Measurements from ENCODE around the gene PSEN1.

The PSEN1 gene

GRCh38 chr14:73136387-73137225, at the start of gene PSEN1:
Gene PSEN1 (plus strand): TSS chr14:73136507. CDS start chr14:73148020, 11,513 bp downstream.
- peak; percentile 91 for DNase-seq

GRCh38 chr14:73091044-73091443, 45.3 kb upstream of the PSEN1 start:
- no peak for DNase-seq

- no peak for DNase-seq
Observed at GRCh38 chr14:73097421-73097820, 38.9 kb upstream of the PSEN1 start.

DNA sequence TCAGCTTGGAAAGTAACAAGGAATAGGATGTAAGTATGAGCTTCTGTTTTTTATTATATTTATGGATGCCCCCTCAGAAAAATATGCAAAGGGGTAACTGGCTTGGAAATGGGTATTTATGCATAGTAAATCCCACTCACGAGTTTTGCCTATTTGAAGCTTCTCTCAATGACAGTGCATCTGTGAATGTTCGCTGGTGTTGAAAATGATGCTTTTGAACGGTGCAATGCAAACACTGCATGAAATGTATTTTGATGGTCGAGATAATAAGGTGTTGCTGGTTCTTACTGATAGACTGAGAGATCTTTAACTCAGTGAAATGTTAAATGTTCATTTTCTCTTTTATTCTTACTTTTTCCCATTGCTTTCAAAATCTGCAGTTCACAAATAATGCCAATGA, 36.0 kb upstream of the PSEN1 start:
- no peak for DNase-seq

GRCh38 chr14:73102806-73103497, 33.4 kb upstream of the PSEN1 start:
- DNase-seq, result no peak

- DNase-seq, result no peak
Observed at GRCh38 chr14:73105050-73105449, 31.3 kb upstream of the PSEN1 start.

DNA sequence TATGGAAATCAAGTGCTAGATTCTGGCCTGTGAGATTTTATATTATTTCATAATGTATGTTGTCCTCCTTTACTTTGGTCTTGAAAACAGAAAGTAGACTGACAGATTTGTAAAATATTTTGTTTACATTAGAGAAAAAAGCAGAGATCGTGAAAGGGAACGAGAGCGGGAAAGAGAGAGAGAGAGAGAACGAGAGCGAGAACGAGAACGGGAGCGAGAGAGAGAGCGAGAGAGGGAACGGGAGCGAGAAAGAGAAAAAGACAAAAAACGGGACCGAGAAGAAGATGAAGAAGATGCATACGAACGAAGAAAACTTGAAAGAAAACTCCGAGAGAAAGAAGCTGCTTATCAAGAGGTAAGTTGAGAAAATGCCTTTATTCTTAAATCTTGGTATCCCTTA, 30.6 kb upstream of the PSEN1 start:
- no peak for DNase-seq

DNA sequence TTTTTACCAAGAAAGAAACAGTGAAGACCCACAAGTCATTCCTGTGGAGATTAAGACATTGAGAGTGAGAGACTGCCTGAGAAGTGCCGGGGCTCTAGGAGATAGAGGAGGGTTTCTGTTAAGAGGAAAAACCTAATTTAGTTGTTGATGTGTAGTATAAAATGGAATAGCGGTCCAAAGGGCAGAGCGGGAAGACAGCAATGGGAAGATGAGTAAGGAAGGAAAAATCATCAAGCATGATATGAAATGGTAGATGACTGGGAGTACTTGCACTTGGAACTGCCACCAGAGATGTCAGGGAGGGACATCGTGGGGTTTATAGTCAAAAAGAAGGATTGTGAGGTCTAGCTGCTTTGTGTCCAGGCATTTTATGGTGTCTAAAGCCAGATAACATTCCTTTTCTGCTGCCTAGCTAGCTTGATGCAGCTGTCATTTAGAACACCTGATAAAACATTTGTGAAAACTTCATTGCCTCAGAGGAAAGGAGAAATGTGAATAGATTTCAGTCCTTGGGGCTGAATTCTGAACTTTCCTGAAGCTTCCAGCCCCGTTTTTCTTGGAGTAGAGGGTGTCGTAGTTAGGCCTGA, 20.1 kb upstream of the PSEN1 start:
- DNase-seq, result no peak

DNA sequence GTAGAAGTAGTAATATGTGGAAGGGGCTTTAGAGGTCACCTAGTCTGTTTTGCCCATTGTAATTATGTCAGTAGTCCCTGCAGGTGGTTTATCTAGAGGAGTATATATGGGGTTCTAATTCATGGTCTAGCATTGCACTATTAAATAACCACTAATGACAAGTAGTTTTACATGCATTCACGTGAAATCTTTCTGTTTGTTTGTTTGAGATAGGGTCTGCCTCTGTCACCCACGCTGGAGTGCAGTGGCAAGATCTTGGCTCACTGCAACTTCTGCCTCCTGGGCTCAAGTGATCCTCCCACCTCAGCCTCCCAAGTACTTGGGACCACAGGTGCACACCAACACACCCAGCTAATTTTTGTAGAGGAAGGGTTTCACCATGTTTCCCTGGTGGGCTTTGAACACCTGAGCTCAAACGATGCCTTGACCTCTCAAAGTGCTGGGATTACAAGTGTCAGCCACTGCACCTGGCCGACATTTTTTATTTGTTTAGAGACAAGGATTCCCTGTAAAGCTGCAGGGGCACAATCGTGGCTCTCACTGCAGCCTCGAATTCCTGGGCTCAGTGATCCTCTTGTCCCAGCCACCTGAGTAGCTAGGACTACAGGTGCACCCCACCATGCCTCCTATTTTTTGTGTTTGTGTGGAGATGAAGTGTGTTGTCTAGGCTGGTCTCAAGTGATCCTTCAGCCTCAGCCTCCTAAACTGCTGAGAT, 12.0 kb upstream of the PSEN1 start:
- DNase-seq, result no peak

GRCh38 chr14:73125169-73125588, 11.1 kb upstream of the PSEN1 start:
- DNase-seq, result peak; percentile 5

DNA sequence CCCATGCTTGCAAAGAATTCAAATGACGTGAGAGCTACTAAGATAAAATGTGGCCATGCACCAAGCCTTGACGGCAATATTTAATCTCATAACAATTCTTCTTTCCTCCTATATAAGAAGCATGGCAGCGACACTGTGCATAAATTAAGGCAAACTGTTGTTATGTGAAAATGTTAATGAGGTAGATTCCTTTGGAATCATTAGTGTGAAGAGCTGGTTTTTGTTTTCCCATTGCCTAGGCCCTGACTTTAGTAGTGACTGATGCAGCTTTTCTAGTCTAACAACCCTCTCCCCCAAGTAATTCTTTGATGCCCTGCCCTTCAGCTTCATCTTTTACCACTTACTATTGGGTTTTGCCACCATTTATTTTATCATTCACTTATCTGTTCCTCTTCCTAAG, 10.6 kb upstream of the PSEN1 start:
- no peak for DNase-seq

DNA sequence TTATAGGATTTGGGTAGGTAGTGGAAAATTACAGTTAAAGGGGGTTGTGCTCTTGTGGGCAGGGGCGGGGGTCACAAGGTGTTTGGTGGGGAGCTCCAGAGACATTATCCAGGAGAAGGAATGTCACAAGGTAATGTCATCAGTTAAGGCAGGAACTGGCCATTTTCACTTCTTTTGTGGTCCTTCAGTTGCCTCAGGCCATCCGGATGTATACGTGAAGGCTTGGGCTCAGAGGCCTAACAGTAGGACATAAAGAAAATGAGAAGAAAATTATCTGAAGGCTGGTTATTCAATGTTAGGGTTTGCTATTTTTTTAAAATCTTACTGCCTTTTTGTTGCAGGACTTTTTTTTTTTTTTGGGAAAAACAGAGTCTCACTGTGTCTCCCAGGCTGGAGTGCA, 2.5 kb upstream of the PSEN1 start:
- no peak for DNase-seq

- no peak for DNase-seq
Observed at GRCh38 chr14:73136085-73136386, 271 bp upstream of the PSEN1 start.

GRCh38 chr14:73140811-73141323, 4.6 kb downstream of the PSEN1 start:
- no peak for DNase-seq

DNA sequence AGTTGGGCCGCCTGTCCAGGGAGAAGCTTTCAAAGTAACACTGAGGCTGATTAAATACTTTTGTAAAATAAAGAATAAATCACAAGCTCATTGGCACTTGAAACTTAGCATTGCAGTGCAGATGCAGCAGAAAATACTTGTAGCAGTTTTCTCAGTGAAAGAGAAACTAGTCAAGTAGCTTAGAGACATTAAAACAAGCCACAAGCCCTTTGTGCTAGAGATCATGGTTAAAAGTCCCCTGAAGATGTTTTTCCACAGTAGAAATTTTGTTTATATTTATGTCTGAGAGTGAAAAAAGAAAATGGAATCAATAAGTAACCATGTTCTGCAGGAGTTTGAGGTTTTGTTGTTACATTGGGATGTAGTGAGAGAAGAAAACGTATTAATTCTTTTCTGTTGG, 5.9 kb downstream of the PSEN1 start:
- no peak for DNase-seq

GRCh38 chr14:73143003-73143402, 6.7 kb downstream of the PSEN1 start:
- no peak for DNase-seq

DNA sequence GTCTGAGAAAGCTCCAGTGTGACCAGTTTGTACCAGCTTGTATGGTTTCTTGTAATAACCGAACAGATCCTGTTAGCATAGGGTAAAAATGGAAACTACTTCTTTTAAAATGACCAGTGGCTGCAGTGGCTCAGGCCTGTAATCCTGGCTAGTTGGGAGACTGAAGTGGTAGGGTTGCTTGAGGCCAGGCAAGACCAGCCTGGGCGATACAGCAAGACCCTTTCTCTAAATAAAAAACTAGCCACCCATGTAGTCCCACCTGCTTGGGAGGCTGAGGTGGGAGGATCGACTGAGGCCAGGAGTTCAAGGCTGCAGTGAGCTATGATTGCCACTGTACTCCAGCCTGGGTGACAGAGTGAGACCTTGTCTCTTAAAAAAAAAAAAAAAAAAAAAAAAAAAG, 7.3 kb downstream of the PSEN1 start:
- DNase-seq, result no peak

DNA sequence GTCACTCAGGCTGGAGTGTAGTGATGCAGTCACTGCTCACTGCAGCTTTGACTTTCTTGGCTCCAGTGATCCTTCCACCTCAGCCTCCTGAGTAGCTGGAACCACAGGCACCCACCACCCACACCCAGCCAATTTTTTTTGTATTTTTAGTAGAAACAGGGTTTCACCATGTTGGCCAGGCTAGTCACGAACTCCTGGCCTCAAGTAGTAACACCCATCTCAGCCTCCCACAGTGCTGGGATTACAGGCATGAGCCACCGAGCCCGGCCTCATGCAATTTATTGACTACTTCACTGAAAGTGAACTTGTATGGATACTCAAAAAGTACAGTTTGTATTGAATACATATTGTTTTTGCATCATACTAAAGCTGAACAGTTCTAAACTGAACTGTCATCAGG, 9.1 kb downstream of the PSEN1 start:
- no peak for DNase-seq

DNA sequence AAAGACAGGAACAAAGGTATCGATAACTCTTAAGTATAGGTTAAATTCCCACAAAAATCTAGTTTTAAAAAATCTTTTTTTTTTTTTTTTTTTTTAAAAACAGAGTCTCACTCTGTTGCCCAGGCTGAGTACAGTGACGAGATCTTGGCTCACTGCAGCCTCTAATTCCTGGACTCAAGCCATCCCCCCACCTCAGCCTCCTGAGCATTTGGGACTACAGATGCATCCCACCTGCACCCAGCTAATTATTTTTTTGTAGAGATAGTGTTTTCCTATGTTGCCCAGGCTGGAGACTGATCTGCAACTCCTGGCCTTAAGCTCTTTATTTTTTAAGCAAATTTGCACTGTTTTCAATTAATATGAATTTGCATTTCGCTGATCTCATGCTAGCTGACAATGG, 9.8 kb downstream of the PSEN1 start:
- peak; percentile 21 for DNase-seq

DNA sequence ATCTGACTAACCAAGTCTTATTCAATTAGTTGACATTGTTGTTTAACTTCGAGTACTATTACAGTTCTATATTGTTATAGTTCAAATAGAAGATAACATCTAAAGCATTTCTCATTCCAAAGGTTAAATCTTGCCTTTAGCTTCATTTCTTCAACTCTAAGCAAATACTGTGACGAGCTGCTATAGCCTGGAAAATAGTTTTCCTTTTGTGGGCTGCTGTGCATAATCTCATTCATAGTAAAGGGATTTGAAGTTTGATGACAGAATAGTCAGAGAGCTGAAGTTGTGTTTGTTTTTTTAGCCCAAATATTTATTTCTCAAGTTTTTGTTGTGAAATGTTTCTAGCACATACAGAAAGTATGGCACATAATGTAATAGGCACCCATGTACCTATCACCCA, 13.4 kb downstream of the PSEN1 start:
- no peak for DNase-seq

DNA sequence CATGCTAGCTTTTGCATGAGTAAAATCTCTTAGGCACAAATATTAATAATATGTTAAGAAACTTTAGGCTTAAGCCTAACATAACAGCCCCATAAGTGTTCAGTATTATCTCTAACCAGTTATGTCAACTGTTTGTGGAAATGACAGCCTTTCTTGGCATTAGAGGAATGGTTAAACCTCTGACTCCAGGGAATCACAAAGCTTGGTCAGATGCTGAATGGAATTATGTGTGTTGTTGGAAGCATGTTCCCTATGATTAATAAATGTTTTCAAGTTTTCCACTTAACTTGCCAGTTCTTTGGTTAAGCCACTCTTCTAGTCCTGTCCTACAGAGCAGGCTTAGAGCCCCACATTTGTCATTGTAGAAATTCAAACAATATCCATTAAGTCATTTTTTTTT, 17.0 kb downstream of the PSEN1 start:
- no peak for DNase-seq

DNA sequence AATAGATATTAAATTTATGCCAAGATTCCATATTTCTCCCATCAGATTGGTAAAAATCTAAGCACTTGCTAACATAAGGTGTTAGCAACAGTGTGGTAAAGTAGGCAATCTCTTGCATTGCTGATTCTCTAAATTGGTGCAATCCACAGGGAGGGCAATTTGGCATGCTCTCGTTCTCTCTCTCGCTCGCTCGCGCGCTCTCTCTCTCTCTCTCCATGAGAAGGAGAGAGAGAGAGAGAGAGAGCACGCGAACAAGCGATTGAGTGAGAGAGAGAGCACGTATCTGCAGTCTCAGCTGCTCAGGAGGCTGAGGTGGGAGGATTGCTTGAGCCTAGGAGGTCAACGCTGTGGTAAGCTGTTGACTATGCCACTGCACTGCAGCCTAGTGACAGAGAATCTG, 25.9 kb downstream of the PSEN1 start:
- DNase-seq, result no peak

- no peak for DNase-seq
Observed at GRCh38 chr14:73166399-73166798, 30.1 kb downstream of the PSEN1 start.
